GM18870 (cell line): Measurements from ENCODE around the gene NANOS2.
"Not testable (repeated sequence)": the region's sequence is repeated elsewhere in the genome, so short reads cannot be mapped to it uniquely, and the experiment has no call there.

Experiments
- ATAC-seq: cut with Tn5 transposase; IDR thresholded peaks from one replicate; pipeline ENCODE4 v1.9.1; 2021; ENCODE audit warnings: moderate library complexity; ENCODE audit not compliant: unreplicated experiment

Gene NANOS2

DNA sequence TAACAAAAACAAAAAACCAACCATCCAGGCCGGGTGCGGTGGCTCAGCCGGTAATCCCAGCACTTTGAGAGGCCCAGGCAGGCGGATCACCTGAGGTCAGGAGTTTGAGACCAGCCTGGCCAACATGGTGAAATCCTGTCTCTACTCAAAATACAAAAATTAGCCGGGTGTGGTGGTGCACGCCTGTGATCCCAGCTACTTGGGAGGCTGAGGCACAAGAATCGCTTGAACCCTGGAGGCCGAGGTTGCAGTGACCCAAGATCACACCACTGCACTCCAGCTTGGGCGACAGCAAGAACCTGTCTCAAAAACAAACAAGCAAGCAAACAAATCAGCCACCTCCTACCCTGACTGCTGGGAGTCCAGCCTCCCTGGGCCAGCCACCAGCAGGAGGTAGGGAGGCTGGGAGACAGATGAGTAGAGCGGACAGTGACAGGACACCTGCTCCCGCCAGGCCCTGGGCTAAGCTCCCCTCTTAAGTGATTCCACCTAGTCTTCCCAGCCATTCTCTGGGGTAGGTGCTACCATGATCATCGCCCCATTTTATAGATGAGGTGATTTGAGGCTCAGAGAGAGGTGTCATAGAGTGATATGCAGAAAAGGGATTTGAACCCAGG, 18.5 kb downstream of the NANOS2 start:
- not testable (repeated sequence) for ATAC-seq

DNA sequence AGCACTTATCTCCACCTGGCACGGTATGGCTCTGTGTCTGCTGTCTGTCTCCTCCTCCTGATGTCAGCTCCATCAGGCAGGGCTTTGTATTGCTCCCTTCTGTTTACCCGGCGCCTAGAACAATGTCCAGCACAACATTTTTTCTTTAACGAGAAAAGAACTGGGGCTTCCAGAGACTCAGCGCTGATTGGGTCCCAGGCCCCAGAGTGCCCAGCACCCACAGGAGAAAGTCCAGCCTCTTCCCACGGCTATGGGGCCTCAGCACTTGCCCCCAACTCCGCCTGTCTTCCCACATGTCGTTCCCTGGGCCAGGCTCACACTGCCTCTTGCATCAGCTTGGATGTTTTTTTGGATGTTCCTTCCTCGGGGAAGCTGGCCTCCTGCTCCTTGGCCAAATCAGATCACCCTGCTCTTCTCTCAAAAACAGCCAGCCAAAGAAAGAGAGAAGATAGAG, 19.0 kb downstream of the NANOS2 start:
- ATAC-seq: no peak

DNA sequence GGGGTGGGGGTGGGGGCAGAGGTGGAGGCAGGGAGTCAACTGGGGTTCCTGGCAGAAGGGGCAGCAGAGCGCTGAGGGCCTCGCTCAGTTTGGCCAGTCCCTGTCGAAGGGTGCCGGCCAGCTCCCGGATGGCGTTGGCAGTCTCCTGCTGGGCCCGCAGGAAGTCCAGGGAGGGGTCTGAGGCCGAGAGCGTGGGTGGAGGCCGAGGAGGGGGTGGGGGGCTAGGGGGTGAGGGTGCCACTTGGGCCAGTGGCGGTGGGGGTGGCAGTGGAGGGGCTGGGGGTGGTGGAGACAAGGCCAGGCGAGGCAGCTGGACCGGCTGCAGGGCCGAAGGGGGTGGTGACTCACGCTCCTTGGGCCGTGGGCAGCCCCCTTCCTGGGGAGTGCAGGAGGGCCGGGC, 23.7 kb downstream of the NANOS2 start:
- ATAC-seq: no peak

DNA sequence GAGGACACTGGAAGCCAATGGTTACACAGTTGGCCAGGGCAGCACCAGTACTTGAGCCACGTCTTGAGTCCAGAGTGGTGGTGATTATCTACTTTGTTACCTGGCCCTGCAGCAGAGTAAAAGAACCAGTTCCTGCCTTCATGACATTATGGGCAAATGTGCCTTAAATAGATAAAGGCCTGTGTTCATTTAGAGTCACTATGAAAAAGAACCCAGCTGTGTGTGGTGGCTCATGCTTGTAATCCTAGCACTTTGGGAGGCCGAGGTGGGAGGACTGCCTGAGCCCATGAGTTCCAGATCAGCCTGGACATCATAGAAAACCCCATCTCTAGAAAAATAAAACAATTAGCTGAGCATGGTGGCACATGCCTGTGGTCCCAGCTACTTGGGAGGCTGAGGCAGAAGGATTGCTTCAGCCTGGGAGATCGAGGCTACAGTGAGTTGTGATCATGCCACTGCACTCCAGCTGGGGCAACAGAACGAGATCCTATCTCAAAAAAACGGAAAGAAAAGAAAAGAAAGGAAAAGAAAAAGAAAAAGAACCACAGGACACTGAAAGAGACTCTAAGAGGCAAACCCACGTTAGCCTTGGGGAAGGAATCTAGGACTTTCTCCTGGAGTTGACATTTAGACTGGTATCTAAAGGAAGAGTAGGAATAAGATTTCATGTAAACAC, 25.2 kb downstream of the NANOS2 start:
- no peak for ATAC-seq

DNA sequence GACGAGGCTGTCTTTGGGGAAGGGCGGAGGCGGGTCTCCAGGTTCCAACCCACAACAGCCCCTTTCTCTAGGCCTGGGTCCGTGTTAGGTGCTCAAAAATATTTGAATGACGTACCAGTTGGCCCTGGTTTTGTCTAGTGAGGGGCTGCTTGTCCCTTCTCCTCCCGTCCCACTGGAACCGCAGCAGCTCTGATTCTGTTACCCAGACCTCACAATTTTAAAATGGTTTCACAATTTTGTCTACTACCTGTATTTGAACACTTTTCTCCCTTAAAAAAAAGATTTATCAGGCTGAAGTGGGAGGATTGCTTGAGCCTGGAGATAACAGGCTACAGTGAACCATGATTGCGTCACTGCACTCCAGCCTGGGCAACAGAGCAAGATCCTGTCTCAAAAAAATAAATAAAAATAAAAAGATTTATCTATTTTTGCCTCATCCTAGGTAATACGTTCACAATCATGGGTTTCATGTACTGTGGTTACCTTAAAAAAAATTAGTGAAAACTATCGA, 27.3 kb downstream of the NANOS2 start:
- no peak for ATAC-seq

DNA sequence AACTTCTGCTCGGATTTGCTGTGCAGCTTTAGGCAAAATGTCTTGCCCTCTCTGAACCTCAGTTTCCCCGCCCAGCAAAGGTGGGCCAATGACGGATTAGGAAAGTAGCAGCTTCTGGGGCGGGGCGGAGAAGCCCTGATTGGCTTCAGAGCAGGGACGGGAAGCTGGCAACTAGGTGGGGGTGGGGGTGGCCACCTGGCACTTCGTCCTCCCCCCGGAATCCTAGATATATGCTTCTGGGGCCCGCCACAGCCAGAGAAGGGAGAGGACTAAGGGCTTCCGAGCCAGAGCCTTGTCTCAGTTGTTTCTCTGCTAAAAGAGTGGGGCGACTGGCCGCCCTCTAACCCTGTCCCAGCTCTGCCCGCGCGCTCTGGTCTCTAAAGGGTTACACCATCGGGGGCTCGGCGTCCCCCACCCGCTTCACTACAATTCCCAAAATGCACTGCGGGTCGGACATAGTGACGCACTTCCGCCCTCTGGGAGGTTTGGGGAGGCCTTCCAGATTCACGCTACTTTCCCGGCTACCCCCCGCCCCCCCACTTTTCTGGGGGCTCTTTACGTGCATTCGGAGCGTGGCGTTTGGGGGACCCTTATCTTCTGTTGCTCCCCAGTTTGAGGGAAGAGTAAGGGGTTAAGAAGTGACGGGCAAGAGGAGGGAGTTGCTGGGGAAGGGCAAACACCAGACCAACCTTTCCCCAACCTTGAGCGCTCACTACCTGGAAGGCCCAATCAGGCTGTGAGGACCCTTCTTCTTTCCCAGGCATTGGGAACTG, 28.0 kb downstream of the NANOS2 start:
- ATAC-seq: no peak

DNA sequence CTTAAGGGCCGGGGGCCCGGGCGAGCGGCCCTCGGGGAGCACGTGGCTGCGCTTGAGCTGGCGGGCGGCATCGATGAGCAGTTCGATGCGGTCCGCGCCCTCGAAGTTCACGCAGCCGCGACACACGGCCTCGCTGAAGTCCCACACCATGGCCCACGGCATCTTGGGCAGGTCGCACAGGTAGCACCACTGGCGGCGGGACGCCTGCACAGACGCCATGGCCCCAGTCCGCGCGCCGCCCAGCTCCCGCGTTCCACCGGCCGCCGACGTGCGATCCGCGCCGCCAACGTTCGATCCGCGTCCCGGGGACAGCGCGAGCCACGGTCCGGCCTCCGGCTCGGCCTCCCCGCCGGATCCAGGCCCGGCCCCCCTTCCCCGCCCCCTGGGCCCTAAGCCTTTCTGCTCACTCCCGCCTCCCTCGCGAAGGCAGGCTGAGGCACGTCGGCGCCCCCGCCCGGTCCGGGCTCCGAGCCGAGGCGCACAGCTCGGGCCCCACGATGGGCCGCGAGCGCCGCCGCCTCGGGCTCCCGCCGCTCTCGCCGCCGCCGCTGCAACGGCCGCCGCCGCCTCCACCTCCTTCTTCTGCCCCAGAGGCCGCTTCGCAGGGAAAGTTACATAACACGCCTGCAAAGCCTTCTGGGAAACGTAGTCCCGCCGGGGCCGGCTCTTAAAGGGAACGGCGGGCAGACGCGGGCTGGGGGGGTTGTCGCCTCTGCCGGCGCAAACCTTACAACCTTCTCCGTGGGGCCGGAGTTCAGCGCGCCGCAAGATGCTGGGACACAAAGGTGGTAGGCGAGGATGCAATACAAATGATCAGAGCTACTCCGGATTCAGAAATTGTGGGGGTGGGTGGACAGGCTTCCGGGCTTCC, 28.8 kb downstream of the NANOS2 start, which contains the start of gene IRF2BP1:
Gene IRF2BP1 (minus strand): TSS at position 586 of the 871 bp plus-strand sequence. CDS start 367 bp downstream, at position 219.
- no peak for ATAC-seq

DNA sequence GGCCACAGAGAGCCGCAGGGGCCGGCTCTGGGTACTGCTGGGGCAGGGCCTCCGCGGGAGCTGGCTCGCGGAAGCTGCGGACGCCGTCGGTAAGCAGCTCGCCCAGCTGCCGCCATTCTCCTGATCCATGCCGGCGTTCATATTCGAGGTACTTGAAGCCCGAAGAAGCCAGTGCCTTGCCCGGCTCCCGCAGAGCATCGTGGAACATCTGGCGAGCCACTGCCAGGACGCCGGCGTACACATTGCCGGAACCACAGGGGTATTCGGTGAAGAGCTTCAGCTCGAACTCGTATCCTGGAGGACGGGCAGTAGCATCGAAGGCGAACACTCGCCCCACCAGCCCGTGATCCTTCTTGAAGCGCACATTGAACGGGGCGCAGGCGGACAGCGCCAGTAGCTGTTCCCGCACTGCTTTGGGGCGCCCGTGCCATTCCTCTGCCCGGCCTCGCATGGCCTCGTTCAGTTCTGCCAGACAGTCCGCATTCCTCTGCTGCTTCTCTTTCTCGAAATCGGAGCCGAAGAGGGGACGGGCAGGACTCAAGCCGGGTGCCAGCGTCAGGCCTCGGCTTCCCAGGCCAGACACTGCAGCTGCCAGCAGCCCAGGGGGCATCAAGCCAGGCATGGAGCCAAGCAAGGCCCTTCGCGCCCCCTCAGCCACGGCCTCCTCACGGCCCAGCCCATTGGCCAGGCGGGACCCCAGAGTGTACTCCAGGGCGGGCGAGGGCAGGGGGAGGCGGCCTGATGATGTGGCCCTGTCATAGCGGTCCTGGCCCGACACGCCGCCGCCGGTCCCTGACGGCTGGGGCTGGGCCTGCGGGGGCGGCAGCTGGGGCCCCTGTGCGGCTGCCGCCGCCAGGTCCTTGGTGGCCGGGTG, 29.7 kb downstream of the NANOS2 start:
- ATAC-seq: no peak

DNA sequence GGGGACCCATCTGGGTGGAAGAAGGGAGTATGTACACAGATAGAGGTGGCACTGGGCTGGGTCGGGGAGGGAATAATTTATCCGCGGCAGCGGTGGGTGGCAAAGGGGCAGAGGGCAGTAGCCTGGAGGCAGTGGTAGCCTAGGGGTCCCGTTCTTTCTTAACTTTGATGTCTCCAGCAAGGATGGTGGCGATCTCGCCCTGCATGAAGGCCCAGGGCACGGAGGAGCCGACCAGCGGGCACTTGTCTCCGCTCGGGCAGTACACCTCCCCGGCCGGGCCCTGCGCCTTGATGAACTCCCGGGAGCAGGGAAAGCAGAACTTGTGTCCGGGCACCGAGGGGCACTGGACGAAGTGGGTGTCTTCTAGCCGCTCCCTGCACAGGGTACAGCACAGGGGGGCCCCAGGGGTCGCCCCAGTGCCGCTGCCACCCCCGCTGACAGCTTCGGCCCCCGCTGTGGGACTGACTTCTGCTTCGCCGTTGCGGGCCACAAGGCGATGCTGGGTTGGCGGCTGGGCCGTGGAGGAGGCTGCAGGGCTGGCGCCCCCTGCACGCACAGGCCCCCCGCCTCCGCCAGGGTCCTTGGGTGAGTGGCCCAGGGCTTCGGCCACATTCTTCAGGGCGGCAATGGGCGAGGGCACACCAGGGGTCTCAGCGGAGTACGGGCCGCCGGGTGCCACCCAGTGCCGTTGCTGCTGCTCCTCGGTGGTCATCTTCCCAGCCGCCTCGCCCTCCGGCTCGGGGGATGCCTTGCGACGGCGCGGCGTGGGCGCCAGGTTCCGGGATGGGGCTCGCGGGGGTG, 30.5 kb downstream of the NANOS2 start:
- ATAC-seq: no peak

DNA sequence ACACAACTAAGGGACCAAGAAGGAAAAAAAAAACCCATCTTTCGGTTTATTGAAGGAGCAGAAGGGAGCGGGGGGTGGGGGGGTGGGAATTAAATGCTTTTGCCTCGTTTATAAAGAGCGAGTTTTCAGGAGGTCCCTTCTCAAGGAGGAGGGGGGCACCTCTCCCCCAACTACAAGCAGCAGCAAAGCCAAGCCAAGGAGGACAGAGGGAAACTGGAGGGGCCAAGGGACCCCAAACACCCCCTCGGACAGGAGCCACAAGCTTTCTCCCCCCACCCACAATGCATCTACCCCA, 31.0 kb downstream of the NANOS2 start:
- no peak for ATAC-seq

DNA sequence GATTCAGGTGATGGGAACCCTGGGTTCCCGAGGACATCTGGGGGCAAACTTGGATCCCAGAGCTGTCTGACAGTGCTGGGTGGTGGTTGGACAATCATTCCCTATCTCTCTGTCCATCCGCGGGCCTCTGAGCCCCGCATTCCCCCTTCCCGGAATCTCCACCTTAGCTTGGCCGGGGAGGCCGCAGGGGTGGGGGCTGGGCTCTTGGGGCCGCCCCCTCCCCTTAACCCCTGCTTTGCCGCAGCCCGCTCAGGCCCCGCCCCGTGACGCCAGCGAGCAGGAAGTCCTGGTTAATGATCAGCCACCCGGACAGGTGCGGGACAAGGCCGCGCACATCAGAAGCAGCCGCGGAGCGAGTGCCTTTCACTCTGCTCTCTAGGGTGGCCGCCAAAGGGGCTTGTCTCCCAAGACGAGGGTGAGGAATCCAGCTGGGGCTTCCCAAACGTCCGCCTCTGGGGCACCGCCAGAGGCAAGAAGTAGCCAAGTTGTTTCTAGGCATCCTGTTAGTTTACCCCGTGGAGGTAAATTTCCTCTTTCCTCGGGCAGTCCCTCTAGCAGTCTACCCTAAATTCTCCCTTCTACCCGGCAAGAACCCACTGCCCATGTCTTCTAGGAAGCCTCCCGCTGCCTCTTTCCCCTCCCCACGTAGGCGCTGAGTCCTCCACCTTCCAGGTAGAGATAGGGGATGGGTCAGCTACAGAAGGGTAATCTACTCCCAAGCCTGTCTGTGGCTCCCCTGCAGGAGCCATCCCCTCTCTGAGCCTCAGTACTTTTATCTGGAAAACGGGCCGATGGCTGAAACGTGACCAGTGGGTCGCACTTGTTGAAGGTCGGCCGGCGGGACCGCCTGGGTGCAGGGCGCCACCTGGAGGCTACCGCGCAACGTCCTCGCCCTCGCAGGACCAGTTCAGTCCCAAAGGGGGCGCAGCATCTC, 31.7 kb downstream of the NANOS2 start:
- no peak for ATAC-seq

DNA sequence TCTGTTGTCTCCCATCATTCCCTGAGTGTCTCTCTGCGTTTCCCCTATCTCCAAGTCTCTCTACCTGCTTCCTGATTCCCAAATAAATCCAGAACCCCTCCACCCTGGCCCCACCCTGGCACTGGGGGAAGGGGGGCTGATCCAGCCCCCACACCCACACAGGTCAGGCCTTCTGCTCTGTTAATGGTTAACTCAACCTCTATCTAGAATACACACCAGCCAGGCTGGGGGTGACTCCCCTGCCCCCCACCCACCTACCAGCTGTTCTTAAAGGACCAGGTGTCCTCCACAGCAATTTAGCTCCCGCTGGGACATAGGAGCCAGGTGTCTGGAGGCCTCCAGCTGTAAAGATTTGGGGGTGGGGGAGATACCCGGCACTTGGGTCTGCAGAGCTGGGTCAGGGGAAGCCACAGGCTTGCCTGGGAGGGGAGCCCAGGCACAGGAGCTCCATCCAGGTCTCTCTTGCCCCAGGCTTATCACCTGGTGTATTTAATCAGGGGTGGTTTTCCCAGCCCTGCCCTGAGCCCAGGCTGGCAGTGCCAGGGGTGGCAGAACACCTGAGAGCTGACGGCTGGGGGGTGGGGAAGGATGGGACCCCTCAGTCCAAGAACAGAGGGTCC, 32.6 kb downstream of the NANOS2 start:
- no peak for ATAC-seq

DNA sequence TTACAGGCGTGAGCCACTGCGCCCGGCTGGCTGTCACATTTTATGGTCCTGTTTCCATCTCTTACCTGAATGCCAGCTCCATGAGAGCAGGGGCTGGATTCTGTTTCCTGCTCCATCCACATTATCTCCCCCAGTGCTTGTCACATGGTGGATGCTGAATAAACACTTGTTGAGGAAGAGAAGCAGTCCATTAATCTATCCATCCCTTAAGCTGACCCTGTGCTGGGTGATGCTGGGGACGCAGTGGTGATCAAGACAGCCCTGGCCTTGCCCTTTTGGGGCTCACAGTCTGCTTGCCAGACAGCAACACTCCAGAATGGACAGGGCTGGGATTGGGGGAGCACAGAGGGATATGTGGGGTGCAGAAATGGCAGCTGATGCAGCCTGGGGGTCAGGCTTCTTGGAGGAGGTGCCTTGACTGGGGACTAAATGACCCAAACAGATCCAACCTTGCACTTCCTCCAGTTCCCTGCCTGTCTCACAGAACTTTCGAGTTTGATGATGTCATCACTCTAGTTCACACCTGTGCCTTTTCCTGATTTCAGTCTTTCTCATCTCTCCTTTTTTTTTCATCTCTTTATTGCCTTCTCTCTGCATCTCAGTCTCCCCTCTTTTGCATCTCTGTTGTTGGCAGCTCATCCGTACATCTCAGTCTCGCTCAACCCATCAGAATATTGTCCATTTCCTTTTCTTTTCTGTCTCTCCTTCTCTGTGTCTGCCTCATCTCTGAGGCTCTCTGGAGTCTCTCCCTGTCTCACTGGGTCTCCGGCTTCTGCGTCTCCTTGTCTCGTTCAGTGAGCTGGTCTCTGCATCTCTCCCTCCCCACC, 33.3 kb downstream of the NANOS2 start:
- no peak for ATAC-seq

- no peak for ATAC-seq
Observed at GRCh38 chr19:45879971-45880370, 34.6 kb downstream of the NANOS2 start.

DNA sequence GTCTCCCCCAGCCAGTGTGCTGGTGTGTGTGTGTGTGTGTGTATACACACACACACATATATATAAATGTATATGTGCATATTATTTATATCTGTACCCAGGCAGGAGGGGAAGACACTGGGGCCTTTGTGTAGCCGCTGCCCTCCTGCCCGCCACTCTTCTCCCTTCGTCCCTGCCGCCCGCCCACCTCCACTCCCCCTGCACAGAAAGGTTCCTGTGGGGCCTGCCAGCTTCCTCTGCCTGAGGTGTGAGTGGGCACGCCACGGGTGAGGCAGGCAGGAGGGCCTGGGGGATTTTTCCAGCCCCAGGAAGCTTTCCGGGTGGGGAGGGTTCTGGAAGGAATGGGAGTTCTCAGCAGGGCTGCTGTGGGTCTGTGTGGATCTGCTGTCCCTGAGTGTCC, 35.5 kb downstream of the NANOS2 start:
- no peak for ATAC-seq

- no peak for ATAC-seq
Observed at GRCh38 chr19:45878043-45878794, 36.4 kb downstream of the NANOS2 start.
